ENCODE measurements around the gene TLE6.

The TLE6 gene

DNA sequence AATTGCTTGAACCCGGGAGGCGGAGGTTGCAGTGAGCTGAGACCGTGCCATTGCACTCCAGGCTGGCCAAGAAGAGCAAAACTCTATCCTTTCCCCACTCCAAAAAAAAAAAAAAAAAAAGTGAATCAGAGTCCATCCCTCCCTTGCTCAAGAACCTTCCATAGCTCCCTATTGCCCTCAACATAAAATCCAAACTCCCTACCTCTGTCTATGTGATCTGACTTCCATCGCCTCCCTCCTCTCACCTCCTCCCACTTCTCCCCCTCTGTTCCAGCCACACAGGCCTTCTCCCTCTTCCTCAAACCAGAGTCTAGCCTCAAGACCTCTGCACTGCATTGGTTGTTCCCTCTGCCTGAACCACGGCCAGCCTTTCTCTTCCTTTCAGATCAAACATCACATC lies 61.8 kb downstream of the TLE6 start:
- Histone ChIP-seq H4K20me1 (ENCODE audit: insufficient read depth) (no peaks in the 10 kb centered on the region), H3K4me3 (IDR thresholded peaks at IDR 0.05; ENCODE audit: insufficient read depth, low read depth, low read length) (no peak overlapping the region), H3K4me2 (no peak overlapping the region), H3K27ac (no peak overlapping the region), H3K36me3 (ENCODE audit: insufficient read depth) (no peaks in the 10 kb centered on the region), H3K79me2 (ENCODE audit: insufficient read depth, low read depth) (no peaks in the 10 kb centered on the region), H2AFZ (ENCODE audit: low read depth) (no peak overlapping the region), H3K4me1 (ENCODE audit: low read depth, poor library complexity, severe bottlenecking) (peaks cover 20% of the 10 kb centered on the region), H3K27me3 (ENCODE audit: insufficient read depth, low read depth) (peaks cover 40% of the 10 kb centered on the region), H3K9ac (no peak overlapping the region)
- TF ChIP-seq, protein P1, sequence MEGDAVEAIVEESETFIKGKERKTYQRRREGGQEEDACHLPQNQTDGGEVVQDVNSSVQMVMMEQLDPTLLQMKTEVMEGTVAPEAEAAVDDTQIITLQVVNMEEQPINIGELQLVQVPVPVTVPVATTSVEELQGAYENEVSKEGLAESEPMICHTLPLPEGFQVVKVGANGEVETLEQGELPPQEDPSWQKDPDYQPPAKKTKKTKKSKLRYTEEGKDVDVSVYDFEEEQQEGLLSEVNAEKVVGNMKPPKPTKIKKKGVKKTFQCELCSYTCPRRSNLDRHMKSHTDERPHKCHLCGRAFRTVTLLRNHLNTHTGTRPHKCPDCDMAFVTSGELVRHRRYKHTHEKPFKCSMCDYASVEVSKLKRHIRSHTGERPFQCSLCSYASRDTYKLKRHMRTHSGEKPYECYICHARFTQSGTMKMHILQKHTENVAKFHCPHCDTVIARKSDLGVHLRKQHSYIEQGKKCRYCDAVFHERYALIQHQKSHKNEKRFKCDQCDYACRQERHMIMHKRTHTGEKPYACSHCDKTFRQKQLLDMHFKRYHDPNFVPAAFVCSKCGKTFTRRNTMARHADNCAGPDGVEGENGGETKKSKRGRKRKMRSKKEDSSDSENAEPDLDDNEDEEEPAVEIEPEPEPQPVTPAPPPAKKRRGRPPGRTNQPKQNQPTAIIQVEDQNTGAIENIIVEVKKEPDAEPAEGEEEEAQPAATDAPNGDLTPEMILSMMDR (conservative IDR thresholded peaks at IDR 0.05; ENCODE audit: low read depth, low read length), result no peak

GRCh38 chr19:3039641-3040077 lies 62.3 kb downstream of the TLE6 start:
- Histone ChIP-seq H3K27ac (no peak overlapping the region), H3K4me2 (no peak overlapping the region), H3K27me3 (ENCODE audit: insufficient read depth, low read depth) (peaks cover 40% of the 10 kb centered on the region)

GRCh38 chr19:3041327-3041726 lies 64.0 kb downstream of the TLE6 start:
- no peaks in the 10 kb centered on the region for H3K79me2 ChIP-seq (ENCODE audit: insufficient read depth, low read depth)
- peaks cover 54% of the 10 kb centered on the region for H3K27me3 ChIP-seq (ENCODE audit: insufficient read depth, low read depth)
- no peak overlapping the region for H3K4me2 ChIP-seq
- no peaks in the 10 kb centered on the region for H4K20me1 ChIP-seq (ENCODE audit: insufficient read depth)
- peaks cover 12% of the 10 kb centered on the region for H3K4me1 ChIP-seq (ENCODE audit: low read depth, poor library complexity, severe bottlenecking)
- no peaks in the 10 kb centered on the region for H3K36me3 ChIP-seq (ENCODE audit: insufficient read depth)
- H2AFZ ChIP-seq (ENCODE audit: low read depth), result no peak overlapping the region
- no peak overlapping the region for H3K9ac ChIP-seq
- no peak overlapping the region for H3K27ac ChIP-seq
- TF ChIP-seq, protein P1 (conservative IDR thresholded peaks at IDR 0.05; ENCODE audit: low read depth, low read length), result no peak
- no peak overlapping the region for H3K4me3 ChIP-seq (IDR thresholded peaks at IDR 0.05; ENCODE audit: insufficient read depth, low read depth, low read length)

More at GRCh38 chr19:3039641-3040077, 62.3 kb downstream of the TLE6 start:
- H3K9ac ChIP-seq, result no peak overlapping the region
- TF ChIP-seq, protein P1 (conservative IDR thresholded peaks at IDR 0.05; ENCODE audit: low read depth, low read length), result no peak
- peaks cover 18% of the 10 kb centered on the region for H3K4me1 ChIP-seq (ENCODE audit: low read depth, poor library complexity, severe bottlenecking)
- no peak overlapping the region for H2AFZ ChIP-seq (ENCODE audit: low read depth)
- no peaks in the 10 kb centered on the region for H3K36me3 ChIP-seq (ENCODE audit: insufficient read depth)
- H4K20me1 ChIP-seq (ENCODE audit: insufficient read depth), result no peaks in the 10 kb centered on the region
- H3K4me3 ChIP-seq (IDR thresholded peaks at IDR 0.05; ENCODE audit: insufficient read depth, low read depth, low read length), result no peak overlapping the region
- no peaks in the 10 kb centered on the region for H3K79me2 ChIP-seq (ENCODE audit: insufficient read depth, low read depth)

- H3K9ac ChIP-seq, result no peak overlapping the region
- peaks cover 54% of the 10 kb centered on the region for H3K27me3 ChIP-seq (ENCODE audit: insufficient read depth, low read depth)
- H3K79me2 ChIP-seq (ENCODE audit: insufficient read depth, low read depth), result no peaks in the 10 kb centered on the region
- no peak overlapping the region for H3K4me3 ChIP-seq (IDR thresholded peaks at IDR 0.05; ENCODE audit: insufficient read depth, low read depth, low read length)
- H2AFZ ChIP-seq (ENCODE audit: low read depth), result no peak overlapping the region
- H3K36me3 ChIP-seq (ENCODE audit: insufficient read depth), result no peaks in the 10 kb centered on the region
- H3K4me2 ChIP-seq, result no peak overlapping the region
- peaks cover 7% of the 10 kb centered on the region for H3K4me1 ChIP-seq (ENCODE audit: low read depth, poor library complexity, severe bottlenecking)
- TF ChIP-seq, protein P1 (conservative IDR thresholded peaks at IDR 0.05; ENCODE audit: low read depth, low read length), result no peak
- H4K20me1 ChIP-seq (ENCODE audit: insufficient read depth), result no peaks in the 10 kb centered on the region
- H3K27ac ChIP-seq, result no peak overlapping the region
Measured at GRCh38 chr19:3041761-3042620, 64.6 kb downstream of the TLE6 start.
